ENCODE measurements around the gene TJP1.
A peak's percentile ranks its signal among the peaks of the same experiment; 100 is the strongest.

Gene TJP1

DNA sequence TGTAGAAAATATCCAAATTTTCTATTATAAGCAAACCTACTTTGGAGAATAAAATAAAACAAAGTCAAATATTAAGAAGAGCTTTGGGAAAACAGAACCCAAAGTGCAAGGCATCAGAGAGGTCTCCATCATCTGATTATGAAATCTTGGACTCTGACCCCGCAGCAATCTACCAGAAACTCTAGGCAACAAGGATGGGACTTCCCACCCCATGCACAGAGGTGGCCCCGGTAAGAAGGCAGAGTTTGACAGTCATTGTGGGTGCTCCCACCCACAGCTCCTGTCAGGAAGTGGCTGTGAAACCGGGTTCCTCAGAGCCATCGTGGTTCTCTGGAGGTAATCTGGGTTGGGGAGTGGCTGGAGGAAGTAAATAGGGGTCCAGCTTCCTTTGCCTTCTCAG, 37.0 kb upstream of the TJP1 start:
- 90 to 100% methylated on average over 2 to 4 of the region's 4 CpGs for WGBS, 2 experiments (ENCODE audit: insufficient coverage in 2 of 2)
- Histone ChIP-seq H3K4me1 (ENCODE audit: control insufficient read depth, insufficient read depth, low read length, poor library complexity, severe bottlenecking) (peaks cover 26% of the 10 kb centered on the region), H3K27ac (ENCODE audit: low read depth, low read length, severe bottlenecking) (no peak overlapping the region), H3K4me3 (ENCODE audit: extremely low read depth, insufficient read depth, low read length, poor library complexity, severe bottlenecking) (no peak overlapping the region), H3K9me3 (ENCODE audit: control insufficient read depth, low read length) (no peaks in the 10 kb centered on the region), H3K36me3 (ENCODE audit: control insufficient read depth, insufficient read depth, low read length) (no peaks in the 10 kb centered on the region)

- H3K4me3 ChIP-seq (ENCODE audit: extremely low read depth, insufficient read depth, low read length, poor library complexity, severe bottlenecking) = no peak overlapping the region
- H3K27ac ChIP-seq (ENCODE audit: low read depth, low read length, severe bottlenecking) = no peak overlapping the region
- H3K36me3 ChIP-seq (ENCODE audit: control insufficient read depth, insufficient read depth, low read length) = no peaks in the 10 kb centered on the region
- H3K4me1 ChIP-seq (ENCODE audit: control insufficient read depth, insufficient read depth, low read length, poor library complexity, severe bottlenecking) = peaks cover 18% of the 10 kb centered on the region
- no peaks in the 10 kb centered on the region for H3K9me3 ChIP-seq (ENCODE audit: control insufficient read depth, low read length)
- 40 to 100% methylated on average over 1 of the region's 5 CpGs for WGBS, 2 experiments (ENCODE audit: insufficient coverage in 2 of 2)
Measured at GRCh38 chr15:29857221-29857789, 35.0 kb upstream of the TJP1 start.

DNA sequence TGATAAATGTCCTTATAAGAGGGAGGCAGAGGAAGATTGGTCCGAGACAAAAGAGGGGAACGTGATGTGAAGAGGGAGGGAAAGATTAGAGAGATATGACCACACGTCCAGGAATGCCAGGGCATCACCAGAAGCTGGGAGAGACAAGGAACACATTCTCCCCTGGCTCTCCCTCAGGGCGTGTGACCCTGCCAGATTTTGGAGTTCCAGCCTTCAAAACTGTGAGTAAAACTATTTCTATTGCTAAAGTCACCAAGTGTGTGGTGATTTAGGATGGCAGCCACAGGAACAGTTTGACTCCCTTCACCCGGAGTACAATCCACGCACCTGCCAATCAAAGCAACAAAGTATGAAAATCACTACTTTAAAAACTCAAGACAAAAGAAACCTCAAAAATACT, 32.1 kb upstream of the TJP1 start:
- H3K36me3 ChIP-seq (ENCODE audit: control insufficient read depth, insufficient read depth, low read length) = no peaks in the 10 kb centered on the region
- H3K27ac ChIP-seq (ENCODE audit: low read depth, low read length, severe bottlenecking) = no peak overlapping the region
- peaks cover 3% of the 10 kb centered on the region for H3K9me3 ChIP-seq (ENCODE audit: control insufficient read depth, low read length)
- peaks cover 5% of the 10 kb centered on the region for H3K4me1 ChIP-seq (ENCODE audit: control insufficient read depth, insufficient read depth, low read length, poor library complexity, severe bottlenecking)
- H3K4me3 ChIP-seq (ENCODE audit: extremely low read depth, insufficient read depth, low read length, poor library complexity, severe bottlenecking) = no peak overlapping the region
- WGBS, 2 experiments (ENCODE audit: insufficient coverage in 2 of 2) = 76 to 77% methylated on average over 2 to 4 of the region's 6 CpGs

DNA sequence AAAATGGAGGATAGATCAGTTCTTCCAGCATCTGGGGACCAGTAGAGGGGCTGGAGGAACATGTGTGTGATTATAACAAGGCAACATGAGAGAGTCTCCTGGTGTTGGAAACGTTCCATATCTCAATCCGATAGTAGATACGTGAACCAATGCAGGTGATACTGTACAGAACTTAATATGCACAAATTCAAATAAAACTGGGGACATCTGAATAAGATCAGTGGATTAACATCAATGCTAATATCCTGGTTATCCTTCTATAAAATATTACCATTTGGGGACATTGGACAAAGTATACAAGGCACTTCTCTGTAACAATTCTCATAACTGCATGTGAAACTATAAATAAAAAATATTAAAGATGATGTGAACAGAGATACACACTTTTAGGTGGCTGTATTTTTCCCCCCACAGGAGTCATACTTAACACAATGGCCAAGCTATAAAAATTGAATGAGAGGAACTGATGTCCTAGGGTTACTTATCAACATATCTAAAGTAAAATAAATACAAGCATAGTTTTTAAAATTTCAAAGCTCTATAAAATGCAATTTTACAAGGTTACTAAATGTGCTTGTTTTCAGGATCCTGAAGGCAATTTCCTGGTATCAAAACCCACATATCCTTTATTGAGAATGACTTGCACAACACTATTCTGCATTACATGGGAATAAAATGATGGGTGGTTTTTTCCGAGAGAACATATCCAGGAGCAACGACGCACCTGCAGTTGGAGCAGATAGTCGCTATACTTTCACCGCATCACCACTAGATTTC, 31.1 kb upstream of the TJP1 start:
- Histone ChIP-seq H3K4me1 (ENCODE audit: control insufficient read depth, insufficient read depth, low read length, poor library complexity, severe bottlenecking) (peaks cover 4% of the 10 kb centered on the region), H3K4me3 (ENCODE audit: extremely low read depth, insufficient read depth, low read length, poor library complexity, severe bottlenecking) (no peak overlapping the region), H3K9me3 (ENCODE audit: control insufficient read depth, low read length) (peaks cover 3% of the 10 kb centered on the region), H3K27ac (ENCODE audit: low read depth, low read length, severe bottlenecking) (no peak overlapping the region), H3K36me3 (ENCODE audit: control insufficient read depth, insufficient read depth, low read length) (no peaks in the 10 kb centered on the region)
- WGBS, 2 experiments (ENCODE audit: insufficient coverage in 2 of 2) = 83 to 100% methylated on average over 1 to 5 of the region's 8 CpGs

GRCh38 chr15:29852201-29852600, 29.9 kb upstream of the TJP1 start:
- Histone ChIP-seq H3K4me3 (ENCODE audit: extremely low read depth, insufficient read depth, low read length, poor library complexity, severe bottlenecking) (no peak overlapping the region), H3K9me3 (ENCODE audit: control insufficient read depth, low read length) (peaks cover 9% of the 10 kb centered on the region), H3K27ac (ENCODE audit: low read depth, low read length, severe bottlenecking) (no peak overlapping the region), H3K4me1 (ENCODE audit: control insufficient read depth, insufficient read depth, low read length, poor library complexity, severe bottlenecking) (peaks cover 4% of the 10 kb centered on the region), H3K36me3 (ENCODE audit: control insufficient read depth, insufficient read depth, low read length) (no peaks in the 10 kb centered on the region)
- WGBS, 2 experiments (ENCODE audit: insufficient coverage in 2 of 2) = 93 to 100% methylated on average over 1 to 2 of the region's 3 CpGs

- Histone ChIP-seq H3K27ac (ENCODE audit: low read depth, low read length, severe bottlenecking) (no peak overlapping the region), H3K4me3 (ENCODE audit: extremely low read depth, insufficient read depth, low read length, poor library complexity, severe bottlenecking) (no peak overlapping the region), H3K9me3 (ENCODE audit: control insufficient read depth, low read length) (peaks cover 9% of the 10 kb centered on the region), H3K36me3 (ENCODE audit: control insufficient read depth, insufficient read depth, low read length) (no peaks in the 10 kb centered on the region), H3K4me1 (ENCODE audit: control insufficient read depth, insufficient read depth, low read length, poor library complexity, severe bottlenecking) (peaks cover 3% of the 10 kb centered on the region)
- 89 to 97% methylated on average over 7 of the region's 7 CpGs for WGBS, 2 experiments (ENCODE audit: insufficient coverage in 2 of 2)
Measured at GRCh38 chr15:29849716-29850115, 27.4 kb upstream of the TJP1 start.

GRCh38 chr15:29849218-29849617, 26.9 kb upstream of the TJP1 start:
- peaks cover 9% of the 10 kb centered on the region for H3K9me3 ChIP-seq (ENCODE audit: control insufficient read depth, low read length)
- H3K4me3 ChIP-seq (ENCODE audit: extremely low read depth, insufficient read depth, low read length, poor library complexity, severe bottlenecking) = no peak overlapping the region
- no CpG with 5 or more reads among the region's 1 CpG for WGBS, 2 experiments (ENCODE audit: insufficient coverage in 2 of 2)
- peaks cover 3% of the 10 kb centered on the region for H3K4me1 ChIP-seq (ENCODE audit: control insufficient read depth, insufficient read depth, low read length, poor library complexity, severe bottlenecking)
- H3K36me3 ChIP-seq (ENCODE audit: control insufficient read depth, insufficient read depth, low read length) = no peaks in the 10 kb centered on the region
- no peak overlapping the region for H3K27ac ChIP-seq (ENCODE audit: low read depth, low read length, severe bottlenecking)

GRCh38 chr15:29844290-29844903, 22.1 kb upstream of the TJP1 start:
- no peak overlapping the region for H3K4me3 ChIP-seq (ENCODE audit: extremely low read depth, insufficient read depth, low read length, poor library complexity, severe bottlenecking)
- peaks cover 32% of the 10 kb centered on the region for H3K4me1 ChIP-seq (ENCODE audit: control insufficient read depth, insufficient read depth, low read length, poor library complexity, severe bottlenecking)
- no peaks in the 10 kb centered on the region for H3K36me3 ChIP-seq (ENCODE audit: control insufficient read depth, insufficient read depth, low read length)
- H3K27ac ChIP-seq (ENCODE audit: low read depth, low read length, severe bottlenecking) = no peak overlapping the region
- WGBS, 2 experiments (ENCODE audit: insufficient coverage in 2 of 2) = 95 to 97% methylated on average over 5 of the region's 5 CpGs
- peaks cover 6% of the 10 kb centered on the region for H3K9me3 ChIP-seq (ENCODE audit: control insufficient read depth, low read length)

- H3K4me1 ChIP-seq (ENCODE audit: control insufficient read depth, insufficient read depth, low read length, poor library complexity, severe bottlenecking) = peaks cover 32% of the 10 kb centered on the region
- WGBS, 2 experiments (ENCODE audit: insufficient coverage in 2 of 2) = 100% methylated on average over 2 to 4 of the region's 5 CpGs
- no peaks in the 10 kb centered on the region for H3K9me3 ChIP-seq (ENCODE audit: control insufficient read depth, low read length)
- H3K4me3 ChIP-seq (ENCODE audit: extremely low read depth, insufficient read depth, low read length, poor library complexity, severe bottlenecking) = no peak overlapping the region
- no peaks in the 10 kb centered on the region for H3K36me3 ChIP-seq (ENCODE audit: control insufficient read depth, insufficient read depth, low read length)
- H3K27ac ChIP-seq (ENCODE audit: low read depth, low read length, severe bottlenecking) = no peak overlapping the region
Measured at GRCh38 chr15:29842290-29842689, 20.0 kb upstream of the TJP1 start.

- H3K4me1 ChIP-seq (ENCODE audit: control insufficient read depth, insufficient read depth, low read length, poor library complexity, severe bottlenecking) = peaks cover 33% of the 10 kb centered on the region
- H3K9me3 ChIP-seq (ENCODE audit: control insufficient read depth, low read length) = no peaks in the 10 kb centered on the region
- WGBS, 2 experiments (ENCODE audit: insufficient coverage in 2 of 2) = 60% methylated on average over 2 of the region's 3 CpGs; no CpG with 5 or more reads in 1 of the 2 experiments
- peak overlapping the region; percentile 63 for H3K27ac ChIP-seq (ENCODE audit: low read depth, low read length, severe bottlenecking)
- H3K36me3 ChIP-seq (ENCODE audit: control insufficient read depth, insufficient read depth, low read length) = no peaks in the 10 kb centered on the region
- H3K4me3 ChIP-seq (ENCODE audit: extremely low read depth, insufficient read depth, low read length, poor library complexity, severe bottlenecking) = peak overlapping the region; percentile 3
Measured at GRCh38 chr15:29840926-29841325, 18.7 kb upstream of the TJP1 start.

- WGBS, 2 experiments (ENCODE audit: insufficient coverage in 2 of 2) = 86% methylated on average over 1 of the region's 3 CpGs; no CpG with 5 or more reads in 1 of the 2 experiments
- Histone ChIP-seq H3K4me3 (ENCODE audit: extremely low read depth, insufficient read depth, low read length, poor library complexity, severe bottlenecking) (no peak overlapping the region), H3K36me3 (ENCODE audit: control insufficient read depth, insufficient read depth, low read length) (no peaks in the 10 kb centered on the region), H3K27ac (ENCODE audit: low read depth, low read length, severe bottlenecking) (no peak overlapping the region), H3K4me1 (ENCODE audit: control insufficient read depth, insufficient read depth, low read length, poor library complexity, severe bottlenecking) (peaks cover 42% of the 10 kb centered on the region), H3K9me3 (ENCODE audit: control insufficient read depth, low read length) (no peaks in the 10 kb centered on the region)
Measured at GRCh38 chr15:29840054-29840453, 17.8 kb upstream of the TJP1 start.

All from mesodermal cell (in vitro differentiated cells).